SH-SY5Y (cell line): ENCODE measurements around the gene FBXO41.

Experiments used
- GATA2 ChIP-seq: IDR thresholded peaks from 2 replicates; pipeline ENCODE4 v1.6.1; 2011; ENCODE audit warnings: mild to moderate bottlenecking, low read depth, low read length
- GATA3 ChIP-seq: IDR thresholded peaks from 2 replicates; pipeline ENCODE4 v1.6.1; 2011; ENCODE audit warnings: low read depth, mild to moderate bottlenecking, low read length, moderate library complexity

DNA sequence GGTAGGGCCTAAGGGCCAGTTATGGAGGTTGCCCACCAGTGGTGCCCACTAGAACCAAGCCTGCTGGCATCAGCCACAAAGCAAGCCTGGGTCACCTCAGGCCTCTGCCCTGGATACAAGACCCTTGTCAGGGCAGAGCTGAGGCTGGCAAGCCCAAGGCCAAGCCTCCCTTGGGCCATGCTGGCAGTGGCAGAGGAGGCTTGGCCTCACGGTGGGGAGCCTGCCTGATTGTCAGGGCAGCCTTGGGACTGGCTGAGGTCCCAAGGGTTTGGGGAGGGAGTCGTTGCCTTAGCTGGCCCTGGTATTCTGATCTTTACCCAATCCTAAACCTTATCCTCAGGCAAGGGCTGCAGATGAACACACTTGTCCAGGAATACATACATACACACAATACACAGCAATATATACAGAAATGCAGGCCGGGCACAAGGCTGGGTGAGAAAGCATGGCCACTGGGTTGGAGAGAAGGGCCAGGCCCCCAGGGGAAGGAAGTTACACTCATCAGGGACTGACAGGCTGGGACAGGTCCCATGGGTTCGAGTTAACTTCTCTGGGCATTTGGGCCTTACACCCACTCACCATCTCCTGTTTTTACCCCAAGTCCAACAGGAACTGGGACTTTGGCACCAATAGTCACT, 29.2 kb downstream of the FBXO41 start:
- TF ChIP-seq GATA2 = no peak
- TF ChIP-seq GATA3 = no peak
